HepG2 (cell line): ENCODE data around the gene IRF2BPL. TPM values are rescaled to one million over a fixed set of nuclear protein-coding genes. Genes with fewer than 3 reads are reported as not detected.

ENCODE experiments used
- PHF8 ChIP-seq: sonication (generic); formaldehyde crosslinking; IDR thresholded peaks from 2 replicates; pipeline ENCODE4 v1.5.0; 2020; ENCODE audit warnings: missing genetic modification reagents
- POLR2G ChIP-seq: fragments of 200-400 bp; formaldehyde crosslinking; IDR thresholded peaks from 2 replicates; pipeline ENCODE4 v1.6.1; 2018; ENCODE audit warnings: mild to moderate bottlenecking, low read depth, low read length, moderate library complexity
- TOE1 ChIP-seq: sonication (generic); formaldehyde crosslinking; IDR thresholded peaks from 2 replicates; pipeline ENCODE4 v1.4.0; 2020; ENCODE audit warnings: mild to moderate bottlenecking, missing genetic modification reagents
- ZNF280D ChIP-seq: sonication (generic); formaldehyde crosslinking; IDR thresholded peaks from 2 replicates; pipeline ENCODE4 v1.5.1; 2020; ENCODE audit warnings: mild to moderate bottlenecking, missing genetic modification reagents
- polyA plus RNA-seq, 8 experiments: library from polyadenylated mRNA; depleted of rRNA in 3 of 8; stranded (reverse) in 7 of 8; unstranded in 1 of 8; fragments of >200 nt; fragmentation: Illumina TruSeq in 4 of 8; extraction: Trizol in 4 of 8; gene quantifications; 2 replicates each; pipeline versions ENCODE4 v1.2.1 to v1.2.3, GENCODE V29; 2011 to 2016; ENCODE audit warnings: low read depth in 4 of 8, missing spikeins in 1 of 8, mixed read lengths in 1 of 8; ENCODE audit not compliant: insufficient read depth in 1 of 8
- total RNA-seq, 5 experiments: library from RNA; depleted of rRNA; stranded (reverse); fragments of >200 nt; fragmentation: Illumina TruSeq; extraction: Trizol; gene quantifications; 2 replicates each; pipeline ENCODE4 v1.2.3, GENCODE V29; 2016; ENCODE audit warnings: low read depth in 1 of 5
- TF ChIP-seq, protein P1 (sequence below): sonication (generic); formaldehyde crosslinking; IDR thresholded peaks from 2 replicates; pipeline ENCODE4 v1.9.0; 2022; ENCODE audit warnings: low read depth, missing genetic modification reagents
- TF ChIP-seq, protein P2 (sequence below): IDR thresholded peaks from 2 replicates; pipeline ENCODE4 v1.6.1; 2016; ENCODE audit warnings: control low read depth
- TF ChIP-seq, protein P3 (sequence below): IDR thresholded peaks from 2 replicates; pipeline ENCODE4 v1.6.1; 2016; ENCODE audit warnings: mild to moderate bottlenecking
- TF ChIP-seq, protein P4 (sequence below): IDR thresholded peaks from 2 replicates; pipeline ENCODE4 v1.4.0; 2020; ENCODE audit warnings: mild to moderate bottlenecking, missing genetic modification reagents
- TF ChIP-seq, protein P5 (sequence below), 2 experiments: fragments of 450-650 bp in 1 of 2; sonication (generic) in 1 of 2; formaldehyde crosslinking; IDR thresholded peaks; 2 replicates each; pipeline versions ENCODE4 v1.5.0 to v1.8.0; 2020 to 2022; ENCODE audit warnings: mild to moderate bottlenecking in 1 of 2, missing genetic modification reagents in 1 of 2

The IRF2BPL gene
- total and polyA plus RNA-seq, 2 of the 13 experiments (the other 11 are each of a cell fraction or from before 2014, with no cell fraction given), result 6.6 to 8.4 TPM

DNA sequence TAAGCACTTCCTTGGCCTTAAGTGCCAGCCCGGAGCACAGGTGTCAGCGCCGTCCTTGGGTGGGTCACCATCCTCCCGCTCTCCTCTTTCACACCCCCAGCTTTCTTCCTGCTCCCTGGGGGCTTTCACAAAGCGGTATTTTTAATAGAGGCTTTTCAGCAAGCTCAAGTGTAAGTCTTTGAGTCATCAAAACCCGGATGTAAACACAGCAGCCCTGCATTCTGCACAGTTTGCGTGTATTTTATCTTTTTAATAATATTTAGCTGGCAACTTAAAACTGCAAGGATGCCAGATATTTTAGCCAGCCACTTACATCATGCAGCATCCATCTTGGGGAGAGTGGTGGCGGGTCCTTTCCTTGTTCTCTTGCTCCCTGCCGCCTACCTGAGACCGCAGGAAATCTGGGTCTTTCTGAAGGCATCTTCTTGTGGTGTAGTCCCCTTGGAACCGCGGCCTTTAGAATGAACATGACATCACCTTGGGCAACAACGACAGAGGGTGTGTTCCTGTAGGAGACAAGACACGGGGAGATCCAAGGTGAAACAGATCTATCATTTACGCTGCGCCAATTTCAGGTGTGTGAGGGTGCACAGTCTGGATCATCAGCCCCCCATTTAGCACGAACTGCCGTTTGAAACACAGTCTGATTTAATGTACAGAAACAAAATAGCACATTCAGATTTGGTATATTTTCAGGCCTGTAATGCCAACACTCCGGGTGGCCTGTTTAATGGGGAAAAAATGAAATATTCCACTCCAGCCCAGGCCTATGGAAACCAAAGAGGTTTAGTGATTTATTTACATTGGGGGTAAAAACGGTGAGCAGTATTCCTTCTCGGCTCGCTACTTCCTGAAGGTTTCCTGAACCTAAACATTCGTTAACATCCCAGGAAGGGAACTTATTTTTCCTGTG, 12.5 kb upstream of the IRF2BPL start (continued):
- TF ChIP-seq, protein P1, sequence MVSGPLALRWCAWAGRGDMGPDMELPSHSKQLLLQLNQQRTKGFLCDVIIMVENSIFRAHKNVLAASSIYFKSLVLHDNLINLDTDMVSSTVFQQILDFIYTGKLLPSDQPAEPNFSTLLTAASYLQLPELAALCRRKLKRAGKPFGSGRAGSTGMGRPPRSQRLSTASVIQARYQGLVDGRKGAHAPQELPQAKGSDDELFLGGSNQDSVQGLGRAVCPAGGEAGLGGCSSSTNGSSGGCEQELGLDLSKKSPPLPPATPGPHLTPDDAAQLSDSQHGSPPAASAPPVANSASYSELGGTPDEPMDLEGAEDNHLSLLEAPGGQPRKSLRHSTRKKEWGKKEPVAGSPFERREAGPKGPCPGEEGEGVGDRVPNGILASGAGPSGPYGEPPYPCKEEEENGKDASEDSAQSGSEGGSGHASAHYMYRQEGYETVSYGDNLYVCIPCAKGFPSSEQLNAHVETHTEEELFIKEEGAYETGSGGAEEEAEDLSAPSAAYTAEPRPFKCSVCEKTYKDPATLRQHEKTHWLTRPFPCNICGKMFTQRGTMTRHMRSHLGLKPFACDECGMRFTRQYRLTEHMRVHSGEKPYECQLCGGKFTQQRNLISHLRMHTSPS (CRISPR knock-in tag), result 0 out of 2 replicates have a peak, but pooled peaks have one; percentile 25
- TF ChIP-seq POLR2G (0 out of 2 replicates have a peak, but pooled peaks have one; percentile 21), TOE1 (no peak), PHF8 (CRISPR knock-in tag) (no peak), ZNF280D (CRISPR knock-in tag) (no peak)
- TF ChIP-seq, protein P2, sequence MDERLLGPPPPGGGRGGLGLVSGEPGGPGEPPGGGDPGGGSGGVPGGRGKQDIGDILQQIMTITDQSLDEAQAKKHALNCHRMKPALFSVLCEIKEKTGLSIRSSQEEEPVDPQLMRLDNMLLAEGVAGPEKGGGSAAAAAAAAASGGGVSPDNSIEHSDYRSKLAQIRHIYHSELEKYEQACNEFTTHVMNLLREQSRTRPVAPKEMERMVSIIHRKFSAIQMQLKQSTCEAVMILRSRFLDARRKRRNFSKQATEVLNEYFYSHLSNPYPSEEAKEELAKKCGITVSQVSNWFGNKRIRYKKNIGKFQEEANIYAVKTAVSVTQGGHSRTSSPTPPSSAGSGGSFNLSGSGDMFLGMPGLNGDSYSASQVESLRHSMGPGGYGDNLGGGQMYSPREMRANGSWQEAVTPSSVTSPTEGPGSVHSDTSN (CRISPR knock-in tag), result 0 out of 2 replicates have a peak, but pooled peaks have one; percentile 0
- TF ChIP-seq, protein P3, sequence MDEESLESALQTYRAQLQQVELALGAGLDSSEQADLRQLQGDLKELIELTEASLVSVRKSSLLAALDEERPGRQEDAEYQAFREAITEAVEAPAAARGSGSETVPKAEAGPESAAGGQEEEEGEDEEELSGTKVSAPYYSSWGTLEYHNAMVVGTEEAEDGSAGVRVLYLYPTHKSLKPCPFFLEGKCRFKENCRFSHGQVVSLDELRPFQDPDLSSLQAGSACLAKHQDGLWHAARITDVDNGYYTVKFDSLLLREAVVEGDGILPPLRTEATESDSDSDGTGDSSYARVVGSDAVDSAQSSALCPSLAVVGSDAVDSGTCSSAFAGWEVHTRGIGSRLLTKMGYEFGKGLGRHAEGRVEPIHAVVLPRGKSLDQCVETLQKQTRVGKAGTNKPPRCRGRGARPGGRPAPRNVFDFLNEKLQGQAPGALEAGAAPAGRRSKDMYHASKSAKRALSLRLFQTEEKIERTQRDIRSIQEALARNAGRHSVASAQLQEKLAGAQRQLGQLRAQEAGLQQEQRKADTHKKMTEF (CRISPR knock-in tag), result 0 out of 2 replicates have a peak, but pooled peaks have one; percentile 3
- TF ChIP-seq, protein P4, sequence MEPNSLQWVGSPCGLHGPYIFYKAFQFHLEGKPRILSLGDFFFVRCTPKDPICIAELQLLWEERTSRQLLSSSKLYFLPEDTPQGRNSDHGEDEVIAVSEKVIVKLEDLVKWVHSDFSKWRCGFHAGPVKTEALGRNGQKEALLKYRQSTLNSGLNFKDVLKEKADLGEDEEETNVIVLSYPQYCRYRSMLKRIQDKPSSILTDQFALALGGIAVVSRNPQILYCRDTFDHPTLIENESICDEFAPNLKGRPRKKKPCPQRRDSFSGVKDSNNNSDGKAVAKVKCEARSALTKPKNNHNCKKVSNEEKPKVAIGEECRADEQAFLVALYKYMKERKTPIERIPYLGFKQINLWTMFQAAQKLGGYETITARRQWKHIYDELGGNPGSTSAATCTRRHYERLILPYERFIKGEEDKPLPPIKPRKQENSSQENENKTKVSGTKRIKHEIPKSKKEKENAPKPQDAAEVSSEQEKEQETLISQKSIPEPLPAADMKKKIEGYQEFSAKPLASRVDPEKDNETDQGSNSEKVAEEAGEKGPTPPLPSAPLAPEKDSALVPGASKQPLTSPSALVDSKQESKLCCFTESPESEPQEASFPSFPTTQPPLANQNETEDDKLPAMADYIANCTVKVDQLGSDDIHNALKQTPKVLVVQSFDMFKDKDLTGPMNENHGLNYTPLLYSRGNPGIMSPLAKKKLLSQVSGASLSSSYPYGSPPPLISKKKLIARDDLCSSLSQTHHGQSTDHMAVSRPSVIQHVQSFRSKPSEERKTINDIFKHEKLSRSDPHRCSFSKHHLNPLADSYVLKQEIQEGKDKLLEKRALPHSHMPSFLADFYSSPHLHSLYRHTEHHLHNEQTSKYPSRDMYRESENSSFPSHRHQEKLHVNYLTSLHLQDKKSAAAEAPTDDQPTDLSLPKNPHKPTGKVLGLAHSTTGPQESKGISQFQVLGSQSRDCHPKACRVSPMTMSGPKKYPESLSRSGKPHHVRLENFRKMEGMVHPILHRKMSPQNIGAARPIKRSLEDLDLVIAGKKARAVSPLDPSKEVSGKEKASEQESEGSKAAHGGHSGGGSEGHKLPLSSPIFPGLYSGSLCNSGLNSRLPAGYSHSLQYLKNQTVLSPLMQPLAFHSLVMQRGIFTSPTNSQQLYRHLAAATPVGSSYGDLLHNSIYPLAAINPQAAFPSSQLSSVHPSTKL, result no peak
- TF ChIP-seq, protein P5, sequence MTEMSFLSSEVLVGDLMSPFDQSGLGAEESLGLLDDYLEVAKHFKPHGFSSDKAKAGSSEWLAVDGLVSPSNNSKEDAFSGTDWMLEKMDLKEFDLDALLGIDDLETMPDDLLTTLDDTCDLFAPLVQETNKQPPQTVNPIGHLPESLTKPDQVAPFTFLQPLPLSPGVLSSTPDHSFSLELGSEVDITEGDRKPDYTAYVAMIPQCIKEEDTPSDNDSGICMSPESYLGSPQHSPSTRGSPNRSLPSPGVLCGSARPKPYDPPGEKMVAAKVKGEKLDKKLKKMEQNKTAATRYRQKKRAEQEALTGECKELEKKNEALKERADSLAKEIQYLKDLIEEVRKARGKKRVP (CRISPR knock-in tag; IDR thresholded peaks at IDR 0.05), result 0 out of 4 replicates have a peak, but pooled peaks of 1 of the 2 experiments have one; percentile 10
